HEK293 (cell line): ENCODE results near the gene PDGFD.

Experiments used
- CTCF ChIA-PET: fragments of 350-600 bp; formaldehyde crosslinking; extraction: SDS; loops from one replicate; lab custom pipeline; 2021; ENCODE audit warnings: antibody characterized with exemption; lab: Yijun Ruan, JAX
- POLR2A ChIA-PET: fragments of 300-600 bp; formaldehyde crosslinking; extraction: SDS; loops from one replicate; lab custom pipeline; 2020; ENCODE audit warnings: antibody characterized with exemption, inconsistent platforms; lab: Yijun Ruan, JAX
- H3K27ac ChIP-seq: fragments of 200-500 bp; sonication (Bioruptor generic); 2 replicates; pipeline ENCODE4 v1.5.1; 2014; ENCODE audit warnings: low read depth, low read length, control low read depth, inconsistent platforms; ENCODE audit errors: extremely low read depth
- H3K36me3 ChIP-seq, 2 experiments: fragments of 200-500 bp in 1 of 2; sonication (Bioruptor generic) in 1 of 2; 1 replicate in 1 of 2; 2 replicates in 1 of 2; pipeline ENCODE4 v1.5.1; 2014 to 2017; ENCODE audit warnings: inconsistent platforms in 2 of 2, low read length in 2 of 2; ENCODE audit not compliant: control insufficient read depth in 2 of 2, insufficient read depth in 1 of 2
- H3K4me1 ChIP-seq: fragments of 200-500 bp; sonication (Bioruptor generic); 2 replicates; pipeline ENCODE4 v1.5.1; 2014; ENCODE audit warnings: mild to moderate bottlenecking, low read length, inconsistent platforms; ENCODE audit not compliant: control insufficient read depth, insufficient read depth
- H3K4me3 ChIP-seq: 2 replicates; pipeline ENCODE4 v1.5.1; 2011; ENCODE audit warnings: low read depth, mild to moderate bottlenecking, control low read depth, low read length, moderate library complexity
- H3K9me3 ChIP-seq: fragments of 200-500 bp; sonication (Bioruptor generic); 2 replicates; pipeline ENCODE4 v1.5.1; 2014; ENCODE audit warnings: low read depth, low read length, inconsistent platforms; ENCODE audit not compliant: control insufficient read depth, insufficient read depth
- AEBP2 ChIP-seq: fragments of 450-650 bp; formaldehyde crosslinking; IDR thresholded peaks from 2 replicates; pipeline ENCODE4 v1.5.1; 2016; ENCODE audit warnings: missing biosample characterization, missing genetic modification characterization, borderline replicate concordance
- ELK4 ChIP-seq: IDR thresholded peaks from 2 replicates; pipeline ENCODE4 v1.6.1; 2011; ENCODE audit warnings: mild to moderate bottlenecking, low read depth, low read length, borderline replicate concordance
- INSM2 ChIP-seq: fragments of 450-650 bp; formaldehyde crosslinking; IDR thresholded peaks from 2 replicates; pipeline ENCODE4 v1.5.1; 2016; ENCODE audit warnings: missing biosample characterization, missing genetic modification characterization
- PRDM2 ChIP-seq: fragments of 450-650 bp; formaldehyde crosslinking; IDR thresholded peaks from 2 replicates; pipeline ENCODE4 v1.5.1; 2016; ENCODE audit warnings: missing biosample characterization, missing genetic modification characterization, borderline replicate concordance
- TRIM28 ChIP-seq: IDR thresholded peaks from 2 replicates; pipeline ENCODE4 v1.6.1; 2011; ENCODE audit warnings: low read length, control low read depth, borderline replicate concordance
- WT1 ChIP-seq: fragments of 450-650 bp; formaldehyde crosslinking; IDR thresholded peaks from 2 replicates; pipeline ENCODE4 v1.5.1; 2016; ENCODE audit warnings: missing biosample characterization, missing genetic modification characterization
- ZFP3 ChIP-seq: fragments of 450-650 bp; formaldehyde crosslinking; IDR thresholded peaks from 2 replicates; pipeline ENCODE4 v1.5.1; 2016; ENCODE audit warnings: low read depth, missing biosample characterization, missing genetic modification characterization
- ZNF23 ChIP-seq: fragments of 450-650 bp; formaldehyde crosslinking; IDR thresholded peaks from 2 replicates; pipeline ENCODE4 v1.5.1; 2016; ENCODE audit warnings: missing biosample characterization, missing genetic modification characterization, borderline replicate concordance
- ZNF248 ChIP-seq: fragments of 450-650 bp; formaldehyde crosslinking; IDR thresholded peaks from 2 replicates; pipeline ENCODE4 v1.5.1; 2017; ENCODE audit warnings: missing biosample characterization, missing genetic modification characterization
- ZNF335 ChIP-seq: fragments of 450-650 bp; formaldehyde crosslinking; conservative IDR thresholded peaks from 2 replicates; pipeline ENCODE4 v1.5.1; 2016; ENCODE audit warnings: missing biosample characterization, missing genetic modification characterization
- ZNF354C ChIP-seq: fragments of 450-650 bp; formaldehyde crosslinking; IDR thresholded peaks from 2 replicates; pipeline ENCODE4 v1.5.1; 2016; ENCODE audit warnings: missing biosample characterization, missing genetic modification characterization, low read depth, borderline replicate concordance
- ZNF513 ChIP-seq: fragments of 450-650 bp; IDR thresholded peaks from 2 replicates; pipeline ENCODE4 v1.5.1; 2018; ENCODE audit warnings: missing biosample characterization, missing genetic modification characterization
- ZNF514 ChIP-seq: fragments of 450-650 bp; formaldehyde crosslinking; IDR thresholded peaks from 2 replicates; pipeline ENCODE4 v1.5.1; 2016; ENCODE audit warnings: missing biosample characterization, missing genetic modification characterization
- ZNF530 ChIP-seq: fragments of 450-650 bp; formaldehyde crosslinking; IDR thresholded peaks from 2 replicates; pipeline ENCODE4 v1.5.1; 2016; ENCODE audit warnings: low read depth, missing biosample characterization, missing genetic modification characterization
- ZNF626 ChIP-seq: fragments of 450-650 bp; sonication (Bioruptor Pico); formaldehyde crosslinking; IDR thresholded peaks from 2 replicates; pipeline ENCODE4 v1.5.1; 2018; ENCODE audit warnings: missing biosample characterization, missing genetic modification characterization, inconsistent platforms
- ZNF658 ChIP-seq: fragments of 450-650 bp; formaldehyde crosslinking; IDR thresholded peaks from 2 replicates; pipeline ENCODE4; 2016; ENCODE audit warnings: missing biosample characterization, missing genetic modification characterization
- ZNF677 ChIP-seq: fragments of 450-650 bp; IDR thresholded peaks from 2 replicates; pipeline ENCODE4 v1.5.0; 2018; ENCODE audit warnings: missing biosample characterization, mild to moderate bottlenecking, missing genetic modification characterization, moderate library complexity
- ZNF768 ChIP-seq: fragments of 450-650 bp; formaldehyde crosslinking; IDR thresholded peaks from 2 replicates; pipeline ENCODE4 v1.5.1; 2018; ENCODE audit warnings: missing biosample characterization, mild to moderate bottlenecking, missing genetic modification characterization
- ZSCAN5A ChIP-seq: fragments of 450-650 bp; formaldehyde crosslinking; IDR thresholded peaks from 2 replicates; pipeline ENCODE4 v1.5.1; 2016; ENCODE audit warnings: missing biosample characterization, missing genetic modification characterization

The PDGFD gene

GRCh38 chr11:104041792-104042191, 122.2 kb downstream of the PDGFD start:
- H3K4me1 ChIP-seq: no peaks in the 10 kb centered on the region
- H3K36me3 ChIP-seq: no peaks in the 10 kb centered on the region
- ChIA-PET POLR2A (no interaction called here), CTCF (no interaction called here)
- no peaks in the 10 kb centered on the region for H3K9me3 ChIP-seq
- TF ChIP-seq ZNF658: no peak
- TF ChIP-seq WT1 (tag by site-specific recombination): no peak
- no peak overlapping the region for H3K4me3 ChIP-seq
- no peak overlapping the region for H3K27ac ChIP-seq

GRCh38 chr11:104036995-104037394, 127.0 kb downstream of the PDGFD start:
- Histone ChIP-seq H3K4me3 (no peak overlapping the region), H3K36me3 (no peaks in the 10 kb centered on the region), H3K27ac (no peak overlapping the region), H3K4me1 (no peaks in the 10 kb centered on the region), H3K9me3 (no peaks in the 10 kb centered on the region)
- ChIA-PET POLR2A (no interaction called here), CTCF (no interaction called here)
- TF ChIP-seq ZNF514 (tag by site-specific recombination) (no peak), AEBP2 (tag by site-specific recombination) (no peak), INSM2 (tag by site-specific recombination) (no peak), ZNF248 (tag by site-specific recombination) (no peak), ZSCAN5A (no peak)

GRCh38 chr11:104036588-104036987, 127.4 kb downstream of the PDGFD start, which contains the start of gene DDI1:
TSS of gene DDI1 (plus strand) at chr11:104036640. CDS start at chr11:104036823, 183 bp downstream.
- no peaks in the 10 kb centered on the region for H3K9me3 ChIP-seq
- no peak within 1 kb of the TSS for H3K4me3 ChIP-seq
- H3K27ac ChIP-seq: no peak within 1 kb of the TSS
- CTCF ChIA-PET: no interaction called here
- H3K36me3 ChIP-seq: no peaks in the 10 kb centered on the region
- H3K4me1 ChIP-seq: no peaks in the 10 kb centered on the region
- POLR2A ChIA-PET: no interaction called here
- TF ChIP-seq TRIM28: no peak
- no peak for TF ChIP-seq ZNF513
- no peak for TF ChIP-seq ZNF335 (tag by site-specific recombination)
- TF ChIP-seq ZNF677 (tag by site-specific recombination): no peak
- TF ChIP-seq ZNF768 (tag by site-specific recombination): no peak
- no peak for TF ChIP-seq ZFP3 (tag by site-specific recombination)
- no peak for TF ChIP-seq ZNF530 (tag by site-specific recombination)
- TF ChIP-seq ZNF626 (tag by site-specific recombination): no peak
- no peak for TF ChIP-seq ELK4
- no peak for TF ChIP-seq ZNF23 (tag by site-specific recombination)
- TF ChIP-seq ZNF354C (tag by site-specific recombination): no peak
- no peak for TF ChIP-seq PRDM2 (tag by site-specific recombination)
